CD1c-positive myeloid dendritic cell (primary cell): Measurements from ENCODE around the gene SPECC1.
"Not testable (repeated sequence)": the region's sequence is repeated elsewhere in the genome, so short reads cannot be mapped to it uniquely, and the experiment has no call there.

Experiments
- DNase-seq: peaks from one replicate; pipeline ENCODE4 v3.0.0-alpha.2; 2016; ENCODE audit errors: extremely low spot score

The SPECC1 gene

GRCh38 chr17:20235747-20236146 is 226.6 kb downstream of the SPECC1 start:
- DNase-seq, result no peak

- DNase-seq, result no peak
Observed at GRCh38 chr17:20236578-20237227, 227.5 kb downstream of the SPECC1 start.

- DNase-seq, result not testable (repeated sequence)
Observed at GRCh38 chr17:20239776-20240175, 230.6 kb downstream of the SPECC1 start.

- no peak for DNase-seq
Observed at GRCh38 chr17:20241855-20242254, 232.7 kb downstream of the SPECC1 start.

- DNase-seq, result no peak
Observed at GRCh38 chr17:20242271-20242670, 233.1 kb downstream of the SPECC1 start.

- no peak for DNase-seq
Observed at GRCh38 chr17:20243524-20243923, 234.4 kb downstream of the SPECC1 start.

GRCh38 chr17:20244671-20245070 is 235.5 kb downstream of the SPECC1 start:
- DNase-seq, result no peak

- DNase-seq, result no peak
Observed at GRCh38 chr17:20246692-20247091, 237.5 kb downstream of the SPECC1 start.

- DNase-seq, result no peak
Observed at GRCh38 chr17:20253323-20253722, 244.2 kb downstream of the SPECC1 start.

- DNase-seq, result no peak
Observed at GRCh38 chr17:20254541-20254940, 245.4 kb downstream of the SPECC1 start.

- no peak for DNase-seq
Observed at GRCh38 chr17:20256144-20256543, 247.0 kb downstream of the SPECC1 start.

GRCh38 chr17:20257008-20257407 is 247.8 kb downstream of the SPECC1 start:
- no peak for DNase-seq

GRCh38 chr17:20257798-20258197 is 248.6 kb downstream of the SPECC1 start:
- DNase-seq, result no peak

- DNase-seq, result no peak
Observed at GRCh38 chr17:20259668-20260067, 250.5 kb downstream of the SPECC1 start.

- no peak for DNase-seq
Observed at GRCh38 chr17:20260268-20260667, 251.1 kb downstream of the SPECC1 start.

- DNase-seq, result no peak
Observed at GRCh38 chr17:20262226-20263114, 253.3 kb downstream of the SPECC1 start.

GRCh38 chr17:20263115-20263433 is 253.9 kb downstream of the SPECC1 start:
- not testable (repeated sequence) for DNase-seq

- no peak for DNase-seq
Observed at GRCh38 chr17:20263595-20263994, 254.4 kb downstream of the SPECC1 start.

- no peak for DNase-seq
Observed at GRCh38 chr17:20264996-20265395, 255.8 kb downstream of the SPECC1 start.

GRCh38 chr17:20266806-20267458 is 257.8 kb downstream of the SPECC1 start:
- no peak for DNase-seq

- DNase-seq, result no peak
Observed at GRCh38 chr17:20267459-20267842, 258.3 kb downstream of the SPECC1 start.

GRCh38 chr17:20270369-20270768 is 261.2 kb downstream of the SPECC1 start:
- DNase-seq, result no peak
